ENCODE measurements around the gene POLR2M.

The POLR2M gene

DNA sequence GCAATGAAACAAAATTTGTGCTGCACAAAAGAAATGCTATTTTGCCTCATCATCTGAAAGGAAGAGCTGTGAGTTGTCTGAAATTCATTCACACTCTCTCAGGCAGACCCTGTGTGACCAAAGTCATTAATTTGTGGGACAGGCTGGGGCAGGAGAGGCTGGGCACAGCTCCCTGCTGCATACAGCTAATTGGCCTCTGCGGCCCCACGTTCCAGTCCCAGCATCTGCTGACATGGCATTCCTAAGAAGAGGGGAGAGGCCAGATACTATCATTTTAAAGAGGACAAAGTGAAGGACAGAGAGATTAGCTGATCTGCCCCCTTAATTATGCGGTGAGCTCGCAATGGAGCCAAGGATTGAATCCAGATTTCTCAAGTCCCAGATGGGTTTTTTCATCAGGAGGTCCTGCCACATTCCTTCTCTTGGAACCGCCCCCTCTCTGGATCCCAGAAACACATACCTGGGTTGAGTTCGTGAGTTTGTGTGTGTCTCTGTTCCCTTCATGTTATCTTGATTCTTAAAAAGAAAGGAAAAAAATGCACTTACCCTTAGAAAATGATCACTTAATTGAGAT lies 25.1 kb downstream of the POLR2M start:
- no peak for TF ChIP-seq EZH2phosphoT487 (conservative IDR thresholded peaks at IDR 0.05; ENCODE audit: low read length)
- TF ChIP-seq, protein P1, sequence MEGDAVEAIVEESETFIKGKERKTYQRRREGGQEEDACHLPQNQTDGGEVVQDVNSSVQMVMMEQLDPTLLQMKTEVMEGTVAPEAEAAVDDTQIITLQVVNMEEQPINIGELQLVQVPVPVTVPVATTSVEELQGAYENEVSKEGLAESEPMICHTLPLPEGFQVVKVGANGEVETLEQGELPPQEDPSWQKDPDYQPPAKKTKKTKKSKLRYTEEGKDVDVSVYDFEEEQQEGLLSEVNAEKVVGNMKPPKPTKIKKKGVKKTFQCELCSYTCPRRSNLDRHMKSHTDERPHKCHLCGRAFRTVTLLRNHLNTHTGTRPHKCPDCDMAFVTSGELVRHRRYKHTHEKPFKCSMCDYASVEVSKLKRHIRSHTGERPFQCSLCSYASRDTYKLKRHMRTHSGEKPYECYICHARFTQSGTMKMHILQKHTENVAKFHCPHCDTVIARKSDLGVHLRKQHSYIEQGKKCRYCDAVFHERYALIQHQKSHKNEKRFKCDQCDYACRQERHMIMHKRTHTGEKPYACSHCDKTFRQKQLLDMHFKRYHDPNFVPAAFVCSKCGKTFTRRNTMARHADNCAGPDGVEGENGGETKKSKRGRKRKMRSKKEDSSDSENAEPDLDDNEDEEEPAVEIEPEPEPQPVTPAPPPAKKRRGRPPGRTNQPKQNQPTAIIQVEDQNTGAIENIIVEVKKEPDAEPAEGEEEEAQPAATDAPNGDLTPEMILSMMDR (IDR thresholded peaks at IDR 0.05; ENCODE audit: insufficient read depth, low read length, poor library complexity, severe bottlenecking), result no peak
- Histone ChIP-seq H3K4me3 (ENCODE audit: insufficient read depth, low read length, poor library complexity, severe bottlenecking) (no peak overlapping the region), H3K9ac (ENCODE audit: low read length) (no peak overlapping the region), H3K9me3 (ENCODE audit: insufficient read depth, low read length) (no peaks in the 10 kb centered on the region), H3K27ac (ENCODE audit: low read depth, low read length) (no peak overlapping the region), H4K20me1 (ENCODE audit: low read depth, low read length) (no peaks in the 10 kb centered on the region), H3K36me3 (ENCODE audit: low read length) (no peaks in the 10 kb centered on the region), H3K27me3 (ENCODE audit: low read length) (no peaks in the 10 kb centered on the region), H3K79me2 (ENCODE audit: insufficient read depth, low read length) (no peaks in the 10 kb centered on the region), H3K4me2 (ENCODE audit: low read depth, low read length, poor library complexity, severe bottlenecking) (no peak overlapping the region), H3K9me2 (replicated peaks; ENCODE audit: insufficient read depth, low read length) (no peaks in the 10 kb centered on the region), H3F3A (ENCODE audit: insufficient read depth) (no peaks in the 10 kb centered on the region), H2AFZ (ENCODE audit: low read depth, low read length, severe bottlenecking) (no peak overlapping the region)

DNA sequence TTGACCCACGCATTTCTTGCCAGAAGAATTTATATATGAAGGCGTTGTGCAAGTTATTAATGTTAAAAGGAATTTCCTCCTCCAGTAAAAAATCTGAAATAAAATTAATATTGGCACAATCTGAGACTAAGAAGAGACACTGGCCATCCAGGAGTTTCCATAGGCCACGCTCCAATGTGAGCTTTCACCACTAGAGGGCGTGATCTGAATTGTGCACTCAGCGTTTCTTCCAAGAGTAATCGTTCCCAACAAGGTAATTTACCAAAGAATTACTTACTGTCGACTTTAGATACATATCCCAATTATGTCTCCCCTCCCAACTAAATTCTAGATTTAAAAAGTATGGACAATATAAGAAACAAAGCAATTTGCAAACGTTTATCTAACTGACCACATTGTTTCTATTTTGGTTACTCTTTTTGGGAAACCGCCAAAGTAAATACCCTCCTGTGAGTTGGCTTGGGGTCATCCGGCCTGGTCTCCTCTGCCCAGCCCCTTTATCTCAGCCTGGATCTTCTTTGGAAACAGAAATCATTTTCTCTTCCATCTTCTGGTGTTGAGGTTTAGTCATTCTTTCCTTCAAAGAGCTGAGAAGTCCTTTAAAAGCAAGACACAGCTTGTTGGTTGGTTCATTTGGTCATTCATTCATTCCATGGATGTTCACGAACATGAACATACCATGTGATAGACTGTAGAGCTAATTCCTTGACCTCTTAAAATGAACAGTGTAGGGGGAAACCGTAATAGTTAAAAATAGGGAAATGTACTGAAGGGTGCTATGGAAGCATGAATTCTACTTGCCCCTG lies 26.2 kb downstream of the POLR2M start:
- TF ChIP-seq EZH2phosphoT487 (conservative IDR thresholded peaks at IDR 0.05; ENCODE audit: low read length), result no peak
- TF ChIP-seq, protein P1 (IDR thresholded peaks at IDR 0.05; ENCODE audit: insufficient read depth, low read length, poor library complexity, severe bottlenecking), result peak; percentile 97
- Histone ChIP-seq H4K20me1 (ENCODE audit: low read depth, low read length) (no peaks in the 10 kb centered on the region), H3K36me3 (ENCODE audit: low read length) (no peaks in the 10 kb centered on the region), H2AFZ (ENCODE audit: low read depth, low read length, severe bottlenecking) (no peak overlapping the region), H3K27ac (ENCODE audit: low read depth, low read length) (no peak overlapping the region), H3K9me3 (ENCODE audit: insufficient read depth, low read length) (no peaks in the 10 kb centered on the region), H3K9ac (ENCODE audit: low read length) (no peak overlapping the region), H3K79me2 (ENCODE audit: insufficient read depth, low read length) (no peaks in the 10 kb centered on the region), H3K4me2 (ENCODE audit: low read depth, low read length, poor library complexity, severe bottlenecking) (no peak overlapping the region), H3K9me2 (replicated peaks; ENCODE audit: insufficient read depth, low read length) (no peaks in the 10 kb centered on the region), H3K27me3 (ENCODE audit: low read length) (no peaks in the 10 kb centered on the region), H3K4me3 (ENCODE audit: insufficient read depth, low read length, poor library complexity, severe bottlenecking) (no peak overlapping the region), H3F3A (ENCODE audit: insufficient read depth) (no peaks in the 10 kb centered on the region)

DNA sequence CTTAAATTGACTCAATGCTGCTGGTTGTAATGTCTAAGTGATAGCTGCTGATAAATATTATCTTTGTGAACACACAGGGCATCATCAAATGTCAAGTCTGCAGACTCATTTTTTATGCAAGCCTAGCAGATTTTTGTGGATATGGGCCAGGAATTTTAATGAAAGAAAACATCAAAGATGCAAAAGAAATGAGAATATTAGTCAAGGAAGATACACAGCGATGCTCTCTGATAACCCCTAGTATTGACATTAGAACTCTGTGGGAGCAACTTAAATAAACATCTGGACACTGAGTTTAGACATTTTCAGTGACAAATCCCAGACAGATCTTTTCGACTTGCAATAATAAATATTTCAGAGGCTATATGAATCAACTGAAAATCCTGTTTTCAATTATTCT lies 28.3 kb downstream of the POLR2M start:
- H3K79me2 ChIP-seq (ENCODE audit: insufficient read depth, low read length), result no peaks in the 10 kb centered on the region
- no peaks in the 10 kb centered on the region for H3K27me3 ChIP-seq (ENCODE audit: low read length)
- H4K20me1 ChIP-seq (ENCODE audit: low read depth, low read length), result no peaks in the 10 kb centered on the region
- H3K4me3 ChIP-seq (ENCODE audit: insufficient read depth, low read length, poor library complexity, severe bottlenecking), result no peak overlapping the region
- H2AFZ ChIP-seq (ENCODE audit: low read depth, low read length, severe bottlenecking), result no peak overlapping the region
- no peaks in the 10 kb centered on the region for H3K36me3 ChIP-seq (ENCODE audit: low read length)
- no peak overlapping the region for H3K27ac ChIP-seq (ENCODE audit: low read depth, low read length)
- no peak overlapping the region for H3K4me2 ChIP-seq (ENCODE audit: low read depth, low read length, poor library complexity, severe bottlenecking)
- H3F3A ChIP-seq (ENCODE audit: insufficient read depth), result no peaks in the 10 kb centered on the region
- no peak for TF ChIP-seq EZH2phosphoT487 (conservative IDR thresholded peaks at IDR 0.05; ENCODE audit: low read length)
- TF ChIP-seq, protein P1 (IDR thresholded peaks at IDR 0.05; ENCODE audit: insufficient read depth, low read length, poor library complexity, severe bottlenecking), result no peak
- H3K9me2 ChIP-seq (replicated peaks; ENCODE audit: insufficient read depth, low read length), result no peaks in the 10 kb centered on the region
- no peaks in the 10 kb centered on the region for H3K9me3 ChIP-seq (ENCODE audit: insufficient read depth, low read length)
- no peak overlapping the region for H3K9ac ChIP-seq (ENCODE audit: low read length)

Data from SU-DHL-6 (cell line).